SH-SY5Y (cell line): Measurements from ENCODE around the gene GJA5.

Experiments used
- GATA2 ChIP-seq: IDR thresholded peaks from 2 replicates; pipeline ENCODE4 v1.6.1; 2011; ENCODE audit warnings: mild to moderate bottlenecking, low read depth, low read length
- GATA3 ChIP-seq: IDR thresholded peaks from 2 replicates; pipeline ENCODE4 v1.6.1; 2011; ENCODE audit warnings: low read depth, mild to moderate bottlenecking, low read length, moderate library complexity

- TF ChIP-seq GATA2 = no peak
- no peak for TF ChIP-seq GATA3
These were observed 34.2 kb downstream of the GJA5 start for GRCh38 chr1:147726168-147726567.
